ENCODE results near the gene PNPLA7. TPM values are rescaled to one million over a fixed set of nuclear protein-coding genes. Genes with fewer than 3 reads are reported as not detected.
A peak's percentile ranks its signal among the peaks of the same experiment; 100 is the strongest.

Gene PNPLA7
- total RNA-seq, 3 donors from 2014 or later (not counting 1 experiment from before 2014, with no cell fraction given) = 4.3 to 6.4 (median 4.9) TPM

DNA sequence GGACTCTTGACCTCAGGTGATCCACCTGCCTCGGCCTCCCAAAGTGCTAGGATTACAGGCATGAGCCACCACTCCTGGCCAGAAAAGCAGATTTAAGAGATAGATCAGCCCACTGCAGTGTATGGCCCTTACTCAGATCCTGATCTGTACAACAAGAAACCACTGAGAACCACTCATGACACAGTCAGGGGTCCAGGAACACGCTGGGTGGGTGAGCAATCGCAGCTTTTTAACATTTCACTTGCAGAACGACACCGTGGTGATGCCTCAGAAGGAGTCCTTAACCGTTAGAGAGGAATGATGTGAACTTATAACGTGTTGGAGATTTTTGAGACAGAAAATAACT, 45.8 kb downstream of the PNPLA7 start:
- no peak overlapping the region for H3K4me3 ChIP-seq (ENCODE audit: low read length)
- WGBS (ENCODE audit: insufficient coverage) = 94% methylated on average over 7 of the region's 7 CpGs
- DNase-seq (no peak), ATAC-seq (no peak)
- TF ChIP-seq, protein P1, sequence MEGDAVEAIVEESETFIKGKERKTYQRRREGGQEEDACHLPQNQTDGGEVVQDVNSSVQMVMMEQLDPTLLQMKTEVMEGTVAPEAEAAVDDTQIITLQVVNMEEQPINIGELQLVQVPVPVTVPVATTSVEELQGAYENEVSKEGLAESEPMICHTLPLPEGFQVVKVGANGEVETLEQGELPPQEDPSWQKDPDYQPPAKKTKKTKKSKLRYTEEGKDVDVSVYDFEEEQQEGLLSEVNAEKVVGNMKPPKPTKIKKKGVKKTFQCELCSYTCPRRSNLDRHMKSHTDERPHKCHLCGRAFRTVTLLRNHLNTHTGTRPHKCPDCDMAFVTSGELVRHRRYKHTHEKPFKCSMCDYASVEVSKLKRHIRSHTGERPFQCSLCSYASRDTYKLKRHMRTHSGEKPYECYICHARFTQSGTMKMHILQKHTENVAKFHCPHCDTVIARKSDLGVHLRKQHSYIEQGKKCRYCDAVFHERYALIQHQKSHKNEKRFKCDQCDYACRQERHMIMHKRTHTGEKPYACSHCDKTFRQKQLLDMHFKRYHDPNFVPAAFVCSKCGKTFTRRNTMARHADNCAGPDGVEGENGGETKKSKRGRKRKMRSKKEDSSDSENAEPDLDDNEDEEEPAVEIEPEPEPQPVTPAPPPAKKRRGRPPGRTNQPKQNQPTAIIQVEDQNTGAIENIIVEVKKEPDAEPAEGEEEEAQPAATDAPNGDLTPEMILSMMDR (IDR thresholded peaks at IDR 0.05) = no peak
- Mint-ChIP-seq H3K9me3 (no peaks in the 10 kb centered on the region), H3K27ac (no peak overlapping the region), H3K4me1 (peaks cover 10 to 17% of the 10 kb centered on the region in 2 donors), H3K4me3 (no peak overlapping the region), H3K36me3 (no peaks in the 10 kb centered on the region), H3K27me3 (ENCODE audit: low read depth in 2 of 2) (no peaks in the 10 kb centered on the region)
- no peak overlapping the region for H3K27ac ChIP-seq (ENCODE audit: low read length)
- no peaks in the 10 kb centered on the region for H3K36me3 ChIP-seq (ENCODE audit: control insufficient read depth, insufficient read depth, low read length)
- no peaks in the 10 kb centered on the region for H3K9me3 ChIP-seq (ENCODE audit: control insufficient read depth, insufficient read depth, low read length)
- H3K27me3 ChIP-seq (ENCODE audit: control insufficient read depth, insufficient read depth, low read length) = no peaks in the 10 kb centered on the region
- no peaks in the 10 kb centered on the region for H3K4me1 ChIP-seq (ENCODE audit: control insufficient read depth, insufficient read depth, low read length)
- intact Hi-C loops (cut with micrococcal nuclease) = no loop called here

DNA sequence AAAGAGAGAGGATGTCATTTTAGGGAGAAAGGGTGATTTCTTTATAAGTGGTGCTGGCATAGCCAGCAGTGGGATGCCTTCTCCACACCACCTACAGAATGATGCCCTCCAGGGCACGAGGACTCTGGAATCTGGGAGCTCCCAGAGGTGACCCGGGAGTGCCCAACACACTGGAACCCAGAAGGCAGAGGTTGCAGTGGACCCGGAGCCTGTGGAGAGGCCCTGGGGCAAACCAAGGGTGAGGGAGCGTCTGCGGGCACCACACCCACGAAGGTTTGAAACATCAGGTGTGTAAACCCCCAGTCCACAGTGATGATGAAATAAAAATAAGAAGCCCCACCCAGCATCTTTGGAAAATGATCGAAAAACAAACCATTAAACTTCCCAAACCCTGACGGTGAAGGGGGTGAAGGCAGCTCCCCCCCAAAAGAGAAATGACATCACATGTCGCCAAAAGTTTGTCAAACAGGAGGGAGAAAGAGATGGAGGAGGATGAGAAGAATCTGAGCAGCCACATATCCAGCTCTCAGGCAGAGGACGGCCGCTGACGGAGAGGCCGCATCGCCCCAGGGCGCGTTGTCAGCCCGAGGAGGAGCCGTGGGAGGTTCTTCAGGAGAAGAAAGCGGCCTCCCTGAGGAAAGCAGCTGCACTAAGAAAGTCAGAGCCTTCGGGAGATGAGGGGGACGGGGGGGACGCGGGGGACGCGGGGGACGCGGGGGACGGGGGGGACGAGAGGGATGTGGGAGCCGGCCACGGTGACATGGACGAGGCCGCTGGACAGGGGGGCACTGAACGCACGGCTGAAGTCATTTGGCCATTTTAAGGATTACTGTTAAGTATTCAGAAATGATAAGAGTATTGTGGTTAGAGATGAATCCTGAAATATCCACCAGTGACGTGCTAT, 47.9 kb downstream of the PNPLA7 start:
- ATAC-seq (no peak), DNase-seq (peak in 1 of 2 donors; percentile 16)
- peak overlapping the region; percentile 54 to 81 for H3K27ac Mint-ChIP-seq
- H3K27me3 Mint-ChIP-seq (ENCODE audit: low read depth in 2 of 2) = no peaks in the 10 kb centered on the region
- H3K4me3 Mint-ChIP-seq = peak overlapping the region; percentile 60
- no peaks in the 10 kb centered on the region for H3K9me3 ChIP-seq (ENCODE audit: control insufficient read depth, insufficient read depth, low read length)
- H3K36me3 ChIP-seq (ENCODE audit: control insufficient read depth, insufficient read depth, low read length) = no peaks in the 10 kb centered on the region
- H3K4me1 Mint-ChIP-seq = peaks cover 9 to 17% of the 10 kb centered on the region in 2 donors
- H3K36me3 Mint-ChIP-seq = no peaks in the 10 kb centered on the region
- intact Hi-C loops (cut with micrococcal nuclease) = no loop called here
- no peaks in the 10 kb centered on the region for H3K9me3 Mint-ChIP-seq
- TF ChIP-seq, protein P1 (IDR thresholded peaks at IDR 0.05) = no peak
- no peaks in the 10 kb centered on the region for H3K27me3 ChIP-seq (ENCODE audit: control insufficient read depth, insufficient read depth, low read length)
- no peak overlapping the region for H3K27ac ChIP-seq (ENCODE audit: low read length)
- 95% methylated on average over 30 of the region's 36 CpGs for WGBS (ENCODE audit: insufficient coverage)
- no peak overlapping the region for H3K4me3 ChIP-seq (ENCODE audit: low read length)
- no peaks in the 10 kb centered on the region for H3K4me1 ChIP-seq (ENCODE audit: control insufficient read depth, insufficient read depth, low read length)

DNA sequence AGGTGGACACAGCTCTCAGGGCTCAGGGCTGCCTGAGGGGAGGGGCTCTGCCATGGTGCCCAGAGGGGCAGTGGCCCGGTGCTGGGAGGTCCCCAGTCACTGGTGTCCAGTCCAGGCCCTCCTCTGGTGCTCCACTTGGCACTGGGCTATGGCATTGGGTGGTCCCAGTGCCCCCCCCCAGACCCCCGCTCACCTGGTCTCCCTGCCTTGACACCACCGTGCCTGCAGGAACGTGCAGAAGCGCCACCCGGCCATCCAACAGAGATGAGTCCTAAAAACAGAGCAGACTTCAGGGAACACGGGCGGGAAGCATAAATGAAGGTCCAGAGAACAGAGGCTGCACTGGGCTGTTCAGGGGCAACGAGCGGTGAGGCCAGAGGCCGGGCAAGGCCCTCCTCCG, 48.7 kb downstream of the PNPLA7 start:
- no peak for DNase-seq
- peak in 1 of 3 donors; percentile 16 for ATAC-seq
- H3K27me3 Mint-ChIP-seq (ENCODE audit: low read depth in 2 of 2) = no peaks in the 10 kb centered on the region
- H3K4me3 Mint-ChIP-seq = peak overlapping the region; percentile 49
- no peaks in the 10 kb centered on the region for H3K36me3 Mint-ChIP-seq
- no peaks in the 10 kb centered on the region for H3K4me1 ChIP-seq (ENCODE audit: control insufficient read depth, insufficient read depth, low read length)
- TF ChIP-seq, protein P1 (IDR thresholded peaks at IDR 0.05) = no peak
- peaks cover 9 to 17% of the 10 kb centered on the region in 2 donors for H3K4me1 Mint-ChIP-seq
- WGBS (ENCODE audit: insufficient coverage) = 96% methylated on average over 12 of the region's 12 CpGs
- no peaks in the 10 kb centered on the region for H3K36me3 ChIP-seq (ENCODE audit: control insufficient read depth, insufficient read depth, low read length)
- intact Hi-C loops (cut with micrococcal nuclease) = no loop called here
- H3K27me3 ChIP-seq (ENCODE audit: control insufficient read depth, insufficient read depth, low read length) = no peaks in the 10 kb centered on the region
- H3K27ac ChIP-seq (ENCODE audit: low read length) = no peak overlapping the region
- no peak overlapping the region for H3K4me3 ChIP-seq (ENCODE audit: low read length)
- H3K9me3 ChIP-seq (ENCODE audit: control insufficient read depth, insufficient read depth, low read length) = no peaks in the 10 kb centered on the region
- no peaks in the 10 kb centered on the region for H3K9me3 Mint-ChIP-seq
- H3K27ac Mint-ChIP-seq = peak overlapping the region; percentile 54 to 81
